ENCODE data around the gene NME2.

NME2 gene

GRCh38 chr17:51200295-51200694, 34.1 kb downstream of the NME2 start:
- no peak for DNase-seq

GRCh38 chr17:51200846-51201245, 34.6 kb downstream of the NME2 start:
- no peak for DNase-seq

GRCh38 chr17:51203838-51204237, 37.6 kb downstream of the NME2 start:
- DNase-seq, result no peak

- DNase-seq, result no peak
Observed at GRCh38 chr17:51214920-51215319, 48.7 kb downstream of the NME2 start.

- DNase-seq, result no peak
Observed at GRCh38 chr17:51217946-51218345, 51.7 kb downstream of the NME2 start.

DNA sequence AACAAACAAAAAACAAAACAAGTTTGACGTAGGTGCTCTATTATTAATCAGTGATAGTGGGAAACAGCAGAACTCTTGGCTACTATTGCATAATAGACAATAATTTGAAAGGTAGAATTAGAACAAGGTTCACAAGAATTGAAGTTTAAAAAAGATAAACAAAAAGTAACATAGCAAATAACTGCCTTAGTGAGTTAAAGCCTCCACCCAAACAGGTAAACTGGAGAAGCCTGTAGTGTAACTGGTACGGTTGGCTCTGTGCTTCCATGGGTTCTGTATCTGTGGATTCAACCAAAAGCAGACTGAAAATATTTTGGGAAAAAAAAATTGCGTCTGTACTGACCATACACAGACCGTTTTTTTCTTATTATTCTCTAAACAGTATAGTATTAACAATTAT, 55.1 kb downstream of the NME2 start:
- no peak for DNase-seq

Data from nucleus accumbens (tissue), 56 donors.